GM19468 (cell line): ENCODE data around the gene BLACAT1.
"Not testable (repeated sequence)": the region's sequence is repeated elsewhere in the genome, so short reads cannot be mapped to it uniquely, and the experiment has no call there.

Experiments used
- ATAC-seq: cut with Tn5 transposase; IDR thresholded peaks from one replicate; pipeline ENCODE4 v1.9.1; 2021; ENCODE audit warnings: mild to moderate bottlenecking, moderate library complexity, moderate number of reproducible peaks; ENCODE audit not compliant: unreplicated experiment; ENCODE audit errors: extremely low read depth

Gene BLACAT1

DNA sequence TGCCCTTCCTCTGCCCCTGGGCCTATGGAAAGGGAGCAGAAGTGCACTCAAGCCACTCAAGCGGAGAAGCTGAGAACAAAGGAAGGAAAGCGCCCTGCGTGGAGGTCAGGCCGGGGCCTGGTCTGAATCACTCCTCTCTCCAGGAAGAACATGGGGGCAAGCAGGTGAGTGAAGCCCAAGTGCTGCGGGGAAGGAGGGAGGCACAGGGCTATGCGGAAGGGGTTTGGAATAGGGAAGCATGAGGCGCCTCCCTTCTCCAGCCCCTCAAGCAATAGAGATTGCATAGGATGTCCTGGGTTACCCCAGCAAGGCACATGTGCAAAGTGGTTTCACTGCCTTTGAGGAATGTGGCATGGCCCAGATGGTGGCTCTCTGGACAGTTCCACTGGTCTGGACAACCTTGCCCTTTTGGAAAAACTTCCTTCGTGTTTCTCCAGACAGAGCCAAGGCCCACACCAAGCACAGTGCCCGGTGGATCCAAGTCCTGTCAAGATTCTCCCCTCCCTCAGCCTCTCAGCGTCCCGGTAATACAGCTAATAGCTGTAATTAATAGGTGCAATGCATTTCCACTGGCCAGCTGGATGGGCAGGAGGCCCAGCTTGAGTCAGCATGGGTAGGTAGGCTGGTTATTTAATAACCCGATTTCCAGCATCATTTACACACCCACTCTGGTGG lies 13.7 kb downstream of the BLACAT1 start:
- no peak for ATAC-seq

DNA sequence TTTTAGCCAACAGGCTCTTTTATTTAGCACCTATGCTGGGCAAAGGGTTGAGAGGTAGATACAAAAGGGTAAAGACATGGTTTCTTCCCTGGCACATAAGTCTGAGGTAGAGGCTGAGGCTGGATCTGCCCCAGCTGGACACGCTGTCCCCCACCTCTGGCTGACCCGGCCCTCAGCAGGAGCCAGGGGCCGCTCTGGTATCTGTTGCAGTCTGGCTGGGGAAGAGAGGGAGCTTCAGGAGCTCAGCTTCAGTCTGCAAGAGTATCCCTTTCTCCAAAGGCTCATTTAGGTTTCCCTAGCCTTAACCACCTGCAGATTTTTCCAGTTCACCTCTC lies 14.2 kb downstream of the BLACAT1 start:
- no peak for ATAC-seq

DNA sequence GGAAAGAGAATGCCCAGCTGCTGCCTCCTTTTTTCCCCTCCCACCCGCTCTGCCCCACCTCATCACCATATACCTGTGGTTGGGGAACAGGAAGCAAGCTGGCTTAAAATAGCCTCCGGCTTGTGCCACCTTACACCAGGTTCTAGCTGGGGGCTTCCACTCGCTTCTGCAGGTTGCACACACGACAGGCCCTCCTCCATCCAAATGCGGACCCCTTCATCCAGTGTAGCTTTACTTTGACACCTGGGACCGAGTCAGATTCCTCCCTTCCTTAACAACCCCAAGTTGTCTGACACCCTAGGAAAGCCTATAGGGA lies 14.6 kb downstream of the BLACAT1 start:
- no peak for ATAC-seq

DNA sequence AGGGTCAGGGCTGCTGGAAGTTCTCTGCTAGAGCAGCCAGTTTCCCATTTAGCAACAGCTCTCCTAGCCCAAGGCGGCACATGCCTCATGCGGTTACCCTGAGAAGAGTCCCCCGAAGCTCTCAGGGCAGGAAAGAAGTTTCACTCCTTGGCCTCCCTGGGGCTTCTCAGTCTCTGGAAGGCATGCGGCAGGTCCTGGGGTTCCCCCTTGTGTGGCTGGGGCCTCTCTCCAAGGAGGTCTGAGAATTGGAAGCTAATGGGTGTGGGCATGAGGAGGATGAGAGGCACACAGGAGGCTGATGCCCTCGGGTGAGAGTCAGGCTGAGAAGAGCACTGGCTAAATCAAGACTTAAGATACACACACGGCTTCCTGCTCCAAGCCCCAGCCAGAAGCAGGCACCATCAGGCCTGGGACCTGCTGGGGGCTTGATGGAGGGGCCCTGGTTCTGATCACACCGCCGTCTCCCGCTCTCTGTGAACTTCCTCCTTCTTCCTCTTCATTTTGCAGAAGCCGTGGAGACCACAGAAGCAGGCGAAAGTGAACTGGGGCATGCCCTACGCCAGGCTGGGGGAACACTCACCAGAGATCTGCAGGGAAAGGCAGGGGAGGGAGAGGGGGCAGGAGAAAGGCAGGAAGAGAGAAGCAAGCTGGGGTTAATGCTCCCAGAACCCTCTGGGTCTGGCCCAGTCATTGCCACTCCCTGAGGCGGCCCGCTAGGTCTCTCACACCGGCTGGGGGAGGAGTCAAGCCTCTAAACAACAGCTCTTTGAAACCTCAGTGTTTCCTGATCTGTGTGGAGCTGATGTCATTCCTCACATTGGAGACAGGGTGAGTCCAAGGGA lies 15.1 kb downstream of the BLACAT1 start:
- peak; percentile 25 for ATAC-seq

DNA sequence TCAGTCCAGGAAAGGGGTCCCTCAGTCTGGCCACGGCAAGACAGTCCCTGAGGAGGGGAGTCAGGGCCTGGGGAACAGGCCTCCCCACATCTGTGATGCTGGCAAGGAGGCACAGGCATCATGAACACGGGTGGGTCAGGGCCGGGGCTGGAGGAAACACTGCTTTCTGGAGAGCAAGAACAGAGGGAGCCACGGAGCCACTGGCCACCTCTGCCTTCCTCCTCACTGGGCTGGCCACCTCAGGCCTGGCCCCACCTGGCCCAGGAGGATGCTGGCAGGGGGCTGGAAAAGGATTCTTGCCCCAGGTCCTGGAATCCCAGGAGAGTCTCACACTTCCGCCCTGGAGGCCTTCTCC lies 15.7 kb downstream of the BLACAT1 start:
- ATAC-seq, result no peak

DNA sequence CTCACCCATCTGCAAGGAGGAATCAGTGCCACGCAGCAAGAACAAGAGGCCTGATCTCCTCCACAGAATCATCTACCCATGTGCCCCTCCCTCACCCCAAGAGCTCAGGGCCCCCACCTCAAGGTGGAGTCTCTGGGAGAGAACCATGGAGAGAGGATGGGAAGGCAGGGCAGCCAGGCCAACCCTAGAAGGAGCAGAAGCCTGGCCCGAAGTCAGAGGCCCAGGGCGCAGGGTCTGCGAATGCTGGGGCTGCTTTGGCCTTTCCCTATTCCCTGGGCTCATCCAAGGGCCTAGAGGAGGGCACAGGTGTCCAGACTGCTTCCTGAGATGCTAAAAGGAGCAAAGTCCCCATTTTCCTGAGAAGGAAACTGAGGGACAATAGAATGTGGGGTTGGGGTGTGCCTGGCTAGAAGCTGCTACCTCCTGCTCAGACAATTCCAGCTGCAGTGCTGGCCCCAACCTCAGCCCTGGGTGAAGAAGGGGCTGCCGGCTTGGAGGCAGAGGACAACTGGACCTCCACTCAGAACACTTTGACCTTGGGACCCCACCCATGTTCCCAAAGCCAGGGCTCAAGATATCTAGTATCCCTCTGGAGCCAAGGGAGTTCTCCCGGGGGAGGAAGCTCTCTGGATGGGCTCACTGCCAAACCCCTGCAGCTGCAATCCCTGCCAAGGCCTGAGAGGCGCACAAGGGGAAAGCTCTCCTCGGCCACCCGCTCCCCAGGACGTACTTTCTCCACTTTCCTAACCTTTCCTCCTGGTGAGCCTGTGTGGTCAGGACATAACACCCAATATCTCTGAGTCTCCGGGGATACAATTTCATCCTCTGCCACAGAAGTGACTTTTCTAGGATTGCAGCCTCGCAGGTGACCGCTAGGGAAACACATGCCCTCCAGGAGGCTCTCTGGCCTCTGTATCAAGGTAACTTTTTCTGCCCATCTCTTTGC lies 17.4 kb downstream of the BLACAT1 start:
- ATAC-seq, result no peak

DNA sequence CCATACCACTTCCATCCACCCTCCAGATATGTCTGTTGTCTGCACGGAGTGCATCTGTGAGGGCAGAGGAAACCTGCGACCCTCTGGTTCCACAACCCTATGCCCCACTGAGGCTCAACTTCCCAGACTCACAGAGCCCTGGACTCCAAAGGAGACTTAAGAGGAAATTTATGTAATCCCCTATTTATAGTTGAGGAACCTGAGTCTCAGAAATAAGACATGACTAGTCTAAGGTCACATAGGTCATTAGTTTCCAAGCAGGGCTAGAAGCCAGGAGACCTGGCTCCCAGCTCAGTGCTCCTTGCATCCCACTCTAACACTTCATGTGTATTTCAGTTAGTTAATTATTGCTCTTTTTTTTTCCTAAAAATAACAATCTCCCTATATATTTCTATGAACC lies 18.3 kb downstream of the BLACAT1 start:
- ATAC-seq, result no peak

DNA sequence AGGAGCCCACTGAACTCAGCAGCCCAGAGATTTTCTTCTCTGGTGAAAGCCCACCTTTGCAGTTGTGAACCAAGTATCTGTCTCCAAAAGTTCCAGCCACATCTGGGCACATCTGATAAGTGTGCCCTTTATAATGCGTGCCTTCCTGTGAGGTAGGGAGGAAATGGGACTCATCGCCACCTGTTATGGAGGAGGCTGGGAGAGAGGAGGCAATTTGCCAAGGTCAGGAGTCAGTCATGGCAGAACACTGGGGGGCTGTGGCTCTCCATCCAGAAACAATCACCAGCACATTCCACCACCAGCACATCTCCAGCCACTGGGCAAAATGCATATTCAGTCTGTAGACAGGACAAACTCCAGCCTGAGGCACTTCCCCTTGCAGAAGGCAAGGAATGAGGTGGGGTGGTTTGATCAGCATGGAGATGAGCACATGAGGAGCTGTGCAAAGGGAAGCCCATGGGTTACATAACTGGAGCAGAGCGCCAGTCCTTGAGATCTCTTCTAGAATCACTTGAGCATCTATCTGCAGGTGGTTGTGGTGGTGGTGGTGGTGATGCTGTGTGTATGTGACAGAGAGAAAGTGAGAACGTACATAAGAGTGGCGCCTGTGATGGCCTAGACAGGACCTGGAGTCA lies 19.0 kb downstream of the BLACAT1 start:
- ATAC-seq, result no peak

DNA sequence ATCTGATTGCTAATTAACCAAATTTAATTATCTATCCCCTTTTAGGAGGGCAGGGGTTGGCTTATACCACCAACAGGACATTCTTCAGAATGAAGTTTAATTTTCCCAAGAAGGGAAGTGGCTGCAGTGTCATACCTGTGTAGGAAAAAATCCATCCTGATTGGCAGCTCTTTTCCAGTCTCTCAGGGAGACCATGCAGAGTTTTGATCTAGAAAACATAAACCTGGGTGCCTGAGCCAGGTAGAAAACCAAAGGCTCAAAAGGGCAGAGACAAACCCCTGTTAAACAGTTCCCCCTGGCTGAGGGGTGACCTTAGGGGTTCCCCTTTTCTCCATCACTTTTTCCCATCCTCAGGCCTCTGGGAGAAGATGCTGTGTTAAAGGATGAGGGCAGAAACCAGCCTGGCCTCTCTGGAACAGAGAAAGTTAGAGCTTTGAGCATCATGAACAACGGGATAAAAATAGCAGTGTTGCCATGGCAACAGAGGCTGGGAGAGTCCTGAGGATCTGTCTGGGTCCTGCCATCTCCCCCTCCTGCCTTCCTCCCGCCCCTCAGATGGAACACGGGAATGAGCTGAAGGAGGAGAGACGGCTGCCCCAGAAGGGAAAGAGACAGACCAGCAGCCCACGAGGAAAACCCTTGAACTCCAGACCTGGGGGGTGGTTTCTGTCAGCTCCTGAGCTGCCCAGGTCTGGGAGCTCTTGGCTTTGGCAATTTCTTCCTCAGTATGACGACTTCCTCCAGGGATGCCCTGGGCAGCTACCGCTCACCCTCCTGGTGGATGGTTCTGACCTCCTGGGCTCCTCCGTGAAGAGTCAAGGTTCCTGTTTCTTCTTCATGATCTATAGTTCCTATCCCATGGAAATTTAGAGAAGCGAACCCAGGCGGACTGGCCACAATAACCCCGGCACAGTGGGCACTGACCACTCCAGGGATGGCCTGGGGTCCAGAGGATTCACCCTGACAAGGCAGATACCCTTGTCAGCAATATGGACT lies 20.0 kb downstream of the BLACAT1 start:
- no peak for ATAC-seq

DNA sequence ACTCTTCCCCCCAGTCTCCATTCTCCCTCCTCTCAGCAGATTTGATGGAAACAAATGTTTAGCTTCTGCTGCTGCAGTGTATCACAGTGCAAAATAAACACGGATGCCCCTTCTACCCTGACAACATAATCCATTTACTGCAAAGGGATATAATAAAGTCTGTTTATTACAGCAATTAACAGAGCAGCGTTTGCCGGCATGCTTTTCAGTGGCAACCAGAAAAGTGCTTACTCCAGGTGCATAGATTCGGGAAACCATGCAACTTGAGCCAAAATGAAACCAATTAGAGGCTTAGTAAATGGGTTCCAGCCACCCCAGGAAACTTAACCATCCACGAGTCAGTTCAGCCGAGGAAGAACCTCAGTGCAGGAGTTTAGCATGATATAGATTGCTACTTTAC lies 21.1 kb downstream of the BLACAT1 start:
- ATAC-seq, result no peak

DNA sequence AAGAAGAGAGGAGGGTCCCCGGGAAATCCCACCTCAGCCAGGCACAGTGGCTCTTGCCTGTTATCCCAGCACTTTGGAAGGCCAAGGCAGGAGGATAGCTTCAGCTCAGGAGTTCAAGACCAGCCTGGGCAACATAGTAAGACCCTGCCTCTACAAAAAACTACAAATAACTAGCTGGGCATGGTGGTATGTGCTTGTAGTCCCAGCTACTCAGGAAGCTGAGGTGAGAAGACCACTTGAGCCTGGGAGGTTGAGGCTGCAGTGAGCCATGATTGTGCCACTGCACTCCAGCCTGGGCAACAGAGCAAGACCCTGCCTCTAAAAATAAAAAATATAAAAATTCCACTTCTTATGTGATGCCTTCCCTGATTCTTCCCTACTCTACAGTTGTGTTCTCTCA lies 23.2 kb downstream of the BLACAT1 start:
- ATAC-seq, result not testable (repeated sequence)

DNA sequence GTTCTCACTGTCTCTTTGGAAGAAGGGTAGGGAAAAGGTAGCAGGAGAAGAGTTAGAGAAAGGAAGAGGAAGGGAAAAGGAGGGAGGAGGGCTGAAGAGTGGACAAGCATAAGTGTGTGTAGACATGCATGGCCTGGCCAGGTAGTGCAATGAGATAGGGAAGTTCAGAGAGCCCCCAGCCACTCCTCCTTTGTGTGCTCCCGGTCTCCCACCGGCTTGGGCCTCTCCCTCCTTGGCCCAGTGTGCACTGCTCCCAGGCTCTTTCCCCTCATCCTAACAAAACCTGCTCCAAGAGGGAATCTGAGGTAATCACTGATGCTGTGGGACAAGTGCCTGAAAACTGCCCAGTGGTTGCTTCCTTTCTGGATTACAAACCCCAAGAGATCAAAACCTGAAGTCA lies 23.7 kb downstream of the BLACAT1 start:
- no peak for ATAC-seq

DNA sequence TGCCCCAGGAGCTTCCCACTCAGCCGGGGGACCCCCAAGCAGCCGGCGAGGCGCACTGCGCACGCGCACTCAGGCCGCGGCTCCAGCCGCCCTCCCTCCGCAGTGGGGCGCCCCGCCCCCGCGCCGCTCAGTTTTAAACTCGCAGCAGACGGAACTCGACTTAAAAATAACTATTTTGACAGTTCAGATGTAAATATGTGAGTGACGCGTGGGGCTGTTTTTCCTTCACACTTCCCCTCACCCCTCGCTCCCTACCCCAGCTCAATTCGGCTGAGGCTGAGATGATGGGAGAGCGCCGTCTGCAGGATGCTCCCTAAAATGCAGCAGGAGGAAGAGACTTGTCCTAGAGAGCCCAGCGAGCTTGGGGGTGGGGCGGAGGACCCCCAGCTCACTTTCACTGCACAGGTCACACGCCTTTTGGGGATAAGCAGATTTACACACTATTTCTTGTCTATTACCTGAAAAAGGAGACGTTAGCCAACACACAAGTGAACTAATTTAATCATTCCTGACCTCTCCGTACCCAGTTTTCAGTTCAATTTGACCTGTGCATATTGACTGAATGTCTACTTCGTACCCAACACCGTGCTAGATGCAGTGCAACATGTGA lies 25.0 kb downstream of the BLACAT1 start:
- ATAC-seq, result no peak

DNA sequence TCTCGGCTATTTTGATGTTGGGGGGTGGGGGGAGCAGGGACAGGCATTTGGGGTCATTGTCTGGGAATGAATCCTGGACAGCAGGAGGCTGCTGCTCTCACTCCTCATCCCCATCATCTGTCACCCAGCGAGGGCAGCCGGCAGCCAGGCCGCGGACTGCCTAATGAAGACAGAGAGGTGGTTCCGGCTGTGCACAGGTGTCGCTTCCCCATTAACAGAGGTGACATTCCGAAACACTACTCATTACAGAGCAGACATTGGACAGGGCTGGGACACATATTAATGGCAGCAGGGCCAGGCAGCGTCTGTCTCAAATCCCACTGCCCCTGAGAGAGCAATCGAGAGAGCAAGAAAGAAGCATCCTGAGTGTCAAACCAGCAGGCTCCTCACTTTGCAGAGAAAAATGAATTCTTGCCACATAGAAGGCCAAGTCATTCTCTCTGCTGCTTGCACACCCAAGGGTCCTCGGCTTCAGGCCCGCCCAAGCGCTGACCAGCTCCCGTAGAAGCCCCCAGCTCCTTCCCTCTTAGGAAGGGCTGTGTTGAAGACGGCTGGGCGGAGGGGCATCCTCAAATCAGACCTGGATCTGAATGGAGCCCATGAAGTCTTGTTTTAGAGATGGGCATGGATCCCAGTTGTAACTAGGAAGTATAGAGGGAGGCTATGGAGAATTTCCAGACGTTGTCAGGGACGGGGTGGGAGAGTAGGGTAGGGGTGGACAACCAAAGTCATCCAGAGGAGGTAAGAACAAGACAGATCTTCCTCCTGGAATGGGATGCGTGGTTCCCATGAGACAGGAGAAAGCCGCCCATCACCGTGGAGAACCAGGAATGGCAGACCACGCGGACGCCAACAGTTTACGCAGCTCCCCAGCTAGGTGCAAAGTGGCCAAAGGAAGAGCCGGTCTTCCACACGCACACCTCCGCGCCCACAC lies 25.8 kb downstream of the BLACAT1 start:
- no peak for ATAC-seq

DNA sequence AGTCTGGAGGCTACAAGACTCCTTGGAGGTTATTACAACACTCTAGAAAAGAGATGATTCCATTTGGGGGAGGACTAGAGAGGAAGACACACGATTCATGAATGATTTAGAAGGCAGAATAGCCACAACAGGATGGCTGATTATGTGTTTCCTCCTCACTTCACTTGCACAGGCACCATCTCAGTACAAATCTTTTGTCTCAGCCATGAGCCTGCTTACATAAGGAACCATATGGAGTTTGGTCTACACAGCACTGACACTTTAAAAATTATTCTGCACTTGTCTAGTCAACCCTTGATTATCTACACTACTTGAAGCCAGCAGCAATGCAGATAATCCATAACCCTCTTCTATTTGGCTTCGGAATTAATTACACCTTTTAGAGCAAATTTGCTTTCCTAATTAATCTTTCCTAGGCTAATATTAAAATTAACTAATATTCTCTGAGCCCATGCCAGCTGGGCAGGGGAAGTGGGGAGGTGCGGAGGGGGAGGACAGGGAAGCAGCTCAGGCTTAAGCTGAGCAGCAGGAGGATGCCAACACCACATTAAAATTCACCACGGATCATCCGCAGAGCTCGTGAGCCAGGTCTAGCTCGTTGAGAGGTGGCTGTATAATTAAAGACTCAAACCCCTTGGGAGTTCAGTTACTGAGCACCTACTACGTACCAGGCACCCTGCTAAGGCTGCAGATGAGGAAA lies 30.8 kb downstream of the BLACAT1 start:
- ATAC-seq, result no peak

DNA sequence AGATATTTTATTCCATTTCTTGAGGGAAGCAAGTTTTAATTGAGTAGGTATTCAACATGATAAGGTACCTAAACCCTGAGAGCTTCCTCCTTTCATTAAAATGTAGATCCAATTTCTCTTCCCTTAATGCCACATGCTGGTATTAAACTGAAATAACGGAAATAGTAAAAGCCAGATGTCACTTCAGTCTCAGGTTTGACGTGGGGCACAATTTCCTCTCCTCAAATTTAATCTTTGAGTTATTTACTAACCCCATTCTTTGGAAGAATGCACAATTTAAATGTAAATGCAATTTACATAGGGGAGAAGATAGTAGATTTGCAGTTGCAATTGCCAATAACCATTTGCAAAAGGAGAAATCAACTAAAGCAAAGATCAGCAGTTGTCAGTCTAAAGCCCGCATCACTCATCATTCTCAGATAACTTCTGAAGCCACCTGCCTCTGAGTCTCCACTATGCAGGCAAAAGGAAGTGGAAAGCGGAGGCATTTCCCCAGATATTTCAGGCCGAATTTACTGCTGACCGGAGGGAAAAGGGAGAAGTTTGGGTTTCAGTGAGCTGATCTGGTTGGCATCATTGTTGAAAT lies 31.9 kb downstream of the BLACAT1 start:
- ATAC-seq, result no peak
